AG04449 (cell line): ENCODE results near the gene ANK2.

Experiments used
- CTCF ChIA-PET: fragments of 350-600 bp; formaldehyde crosslinking; extraction: SDS; loops from one replicate; lab custom pipeline; 2021; ENCODE audit warnings: antibody characterized with exemption; lab: Yijun Ruan, JAX
- POLR2A ChIA-PET: fragments of 400-600, 350-600 bp; formaldehyde crosslinking; extraction: SDS; loops from one replicate; lab custom pipeline; 2020; ENCODE audit warnings: antibody characterized with exemption, inconsistent platforms; lab: Yijun Ruan, JAX
- DNase-seq: peaks from one replicate; pipeline ENCODE4 v3.0.0-alpha.2; 2010; ENCODE audit warnings: low read depth, low spot score
- H3K4me3 ChIP-seq: 2 replicates; pipeline ENCODE4 v1.5.1; 2011; ENCODE audit warnings: low read depth, mild to moderate bottlenecking, control low read depth, low read length
- TF ChIP-seq, protein P1 (sequence below): IDR thresholded peaks from one replicate; pipeline ENCODE4 v1.5.1; 2011; ENCODE audit warnings: mild to moderate bottlenecking, moderate library complexity, low read length, control low read depth, inconsistent platforms; ENCODE audit not compliant: insufficient read depth; ENCODE audit errors: missing control alignments

Gene ANK2

GRCh38 chr4:113410686-113411085, 361.2 kb downstream of the ANK2 start:
- H3K4me3 ChIP-seq = no peak overlapping the region
- POLR2A ChIA-PET = no interaction called here
- no peak for DNase-seq
- CTCF ChIA-PET = no interaction called here
- TF ChIP-seq, protein P1, sequence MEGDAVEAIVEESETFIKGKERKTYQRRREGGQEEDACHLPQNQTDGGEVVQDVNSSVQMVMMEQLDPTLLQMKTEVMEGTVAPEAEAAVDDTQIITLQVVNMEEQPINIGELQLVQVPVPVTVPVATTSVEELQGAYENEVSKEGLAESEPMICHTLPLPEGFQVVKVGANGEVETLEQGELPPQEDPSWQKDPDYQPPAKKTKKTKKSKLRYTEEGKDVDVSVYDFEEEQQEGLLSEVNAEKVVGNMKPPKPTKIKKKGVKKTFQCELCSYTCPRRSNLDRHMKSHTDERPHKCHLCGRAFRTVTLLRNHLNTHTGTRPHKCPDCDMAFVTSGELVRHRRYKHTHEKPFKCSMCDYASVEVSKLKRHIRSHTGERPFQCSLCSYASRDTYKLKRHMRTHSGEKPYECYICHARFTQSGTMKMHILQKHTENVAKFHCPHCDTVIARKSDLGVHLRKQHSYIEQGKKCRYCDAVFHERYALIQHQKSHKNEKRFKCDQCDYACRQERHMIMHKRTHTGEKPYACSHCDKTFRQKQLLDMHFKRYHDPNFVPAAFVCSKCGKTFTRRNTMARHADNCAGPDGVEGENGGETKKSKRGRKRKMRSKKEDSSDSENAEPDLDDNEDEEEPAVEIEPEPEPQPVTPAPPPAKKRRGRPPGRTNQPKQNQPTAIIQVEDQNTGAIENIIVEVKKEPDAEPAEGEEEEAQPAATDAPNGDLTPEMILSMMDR = no peak

DNA sequence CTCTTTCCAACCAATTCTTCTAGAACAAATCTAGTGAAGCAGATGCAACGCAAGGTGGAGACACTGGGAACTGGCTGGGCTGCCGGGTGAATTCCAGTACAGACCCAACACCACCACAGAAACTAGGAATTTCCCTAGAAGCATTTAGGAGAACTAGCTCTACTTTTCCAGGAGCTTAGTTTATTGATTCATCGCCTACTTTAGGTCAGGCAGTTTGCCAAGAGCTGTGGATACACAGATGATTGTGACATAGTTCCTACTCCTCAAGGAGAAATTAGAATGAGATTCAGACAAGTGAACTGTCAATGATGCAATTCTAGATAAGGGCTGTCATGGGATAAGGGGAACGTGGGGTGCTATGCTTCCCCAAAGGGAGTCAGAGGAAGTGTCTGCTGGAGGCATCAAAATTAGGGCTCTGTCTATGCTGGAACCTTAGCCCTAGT, 362.1 kb downstream of the ANK2 start:
- ChIA-PET POLR2A (no interaction called here), CTCF (interaction anchor here (1.4 kb wide), 1 partner anchor 137 kb away, joined by 4 read pairs; no protein-coding TSS in a partner anchor)
- TF ChIP-seq, protein P1 = no peak
- no peak overlapping the region for H3K4me3 ChIP-seq
- DNase-seq = peak; percentile 76

GRCh38 chr4:113419631-113420030, 370.2 kb downstream of the ANK2 start:
- TF ChIP-seq, protein P1 = no peak
- CTCF ChIA-PET = no interaction called here
- no peak overlapping the region for H3K4me3 ChIP-seq
- POLR2A ChIA-PET = no interaction called here
- DNase-seq = no peak

- DNase-seq = no peak
- TF ChIP-seq, protein P1 = no peak
- POLR2A ChIA-PET = no interaction called here
- no peak overlapping the region for H3K4me3 ChIP-seq
- CTCF ChIA-PET = no interaction called here
Observed at GRCh38 chr4:113420938-113421337, 371.5 kb downstream of the ANK2 start.

DNA sequence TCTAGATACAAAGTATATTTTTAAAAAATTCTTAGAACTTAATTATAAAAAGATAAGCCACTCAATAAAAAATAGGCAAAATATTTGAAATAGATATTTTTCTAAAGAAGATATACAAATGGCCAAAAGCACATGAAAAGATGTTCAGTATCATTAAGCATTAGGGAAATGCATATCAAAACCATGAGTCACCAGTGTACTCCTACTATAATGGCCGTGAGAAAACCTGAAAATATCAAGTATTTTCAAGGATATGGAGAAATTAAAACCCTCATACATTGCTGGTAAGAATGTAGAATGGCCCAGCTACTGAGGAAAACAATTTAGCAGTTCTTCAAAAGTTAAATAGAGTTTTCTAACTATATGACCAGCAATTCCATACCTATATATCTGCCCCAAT, 374.2 kb downstream of the ANK2 start:
- CTCF ChIA-PET = no interaction called here
- DNase-seq = no peak
- no peak overlapping the region for H3K4me3 ChIP-seq
- TF ChIP-seq, protein P1 = no peak
- POLR2A ChIA-PET = interaction anchor here (0.6 kb wide), 1 partner anchor 473 kb away, joined by 3 read pairs; no protein-coding TSS in a partner anchor

DNA sequence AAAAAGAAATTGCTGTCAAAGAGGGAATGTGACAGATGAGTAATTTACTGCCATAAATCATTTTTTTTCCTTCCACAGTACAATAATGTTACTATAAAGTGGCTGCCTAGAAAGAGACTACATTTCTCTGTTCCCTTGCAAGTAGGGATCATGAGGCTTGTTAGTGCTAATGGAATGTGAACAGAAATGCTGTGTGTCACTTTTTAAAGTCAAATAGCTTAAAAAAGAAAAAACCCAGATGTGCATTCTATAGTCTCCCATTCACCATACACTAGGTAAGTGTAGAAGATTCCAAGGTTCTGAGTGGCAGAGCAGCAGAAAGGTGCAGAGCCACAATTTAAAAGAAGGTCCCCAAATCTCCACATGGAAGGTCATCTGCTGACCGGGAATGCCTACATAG, 383.7 kb downstream of the ANK2 start:
- TF ChIP-seq, protein P1 = no peak
- H3K4me3 ChIP-seq = no peak overlapping the region
- ChIA-PET CTCF (no interaction called here), POLR2A (interaction anchor here (0.6 kb wide), 1 partner anchor 762 kb away, joined by 3 read pairs; no protein-coding TSS in a partner anchor)
- DNase-seq = no peak
